ENCODE measurements around the gene TRPM7.
"Not testable (repeated sequence)": the region's sequence is repeated elsewhere in the genome, so short reads cannot be mapped to it uniquely, and the experiment has no call there.

TRPM7 gene

DNA sequence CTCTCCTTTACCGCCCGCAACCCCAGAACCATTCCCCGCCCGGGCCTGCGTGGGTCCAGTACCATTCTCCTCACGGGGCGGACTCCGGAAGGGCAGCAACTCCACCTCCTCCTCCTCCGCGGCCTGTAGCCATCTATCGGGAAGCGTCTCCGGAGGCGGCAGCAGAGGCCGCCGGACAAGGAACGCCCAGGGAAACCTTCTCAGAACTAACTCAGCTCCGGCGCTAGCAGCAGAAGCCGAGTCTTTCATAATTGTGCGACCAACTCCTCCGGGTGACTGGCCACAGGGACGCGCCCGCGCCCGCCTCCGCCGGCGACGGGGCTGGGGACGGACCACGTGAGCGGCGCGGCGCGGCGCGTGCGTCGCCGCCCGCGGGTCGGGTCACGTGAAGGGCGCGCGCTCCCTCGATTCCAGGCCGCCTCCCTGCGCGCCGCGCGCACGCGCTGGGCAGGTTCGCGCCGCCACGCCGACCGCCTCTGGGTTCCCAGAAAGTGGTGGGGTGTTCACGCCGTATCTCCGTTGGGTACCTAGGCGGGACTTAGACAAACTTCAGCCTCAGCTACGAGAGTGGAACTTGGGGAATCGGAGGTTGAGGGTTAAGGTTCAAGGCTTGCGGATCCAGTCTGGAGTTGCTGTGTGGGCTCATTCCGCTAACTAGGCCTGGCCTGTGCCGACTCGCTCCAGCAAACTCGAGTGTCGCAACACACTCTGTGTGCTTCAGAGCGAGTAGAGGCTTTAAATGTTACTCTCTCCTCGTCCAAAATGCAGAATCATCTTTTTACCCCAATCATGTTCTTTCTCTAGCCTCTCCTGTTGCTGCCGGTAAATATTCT lies at the start of gene TRPM7:
TSS of gene TRPM7 (minus strand) at position 329 of the 833 bp plus-strand sequence. CDS start at position 65, 264 bp downstream.
- peak; percentile 45 for DNase-seq

- no peak for DNase-seq
These were observed 48.6 kb upstream of the TRPM7 start for GRCh38 chr15:50735156-50735555.

DNA sequence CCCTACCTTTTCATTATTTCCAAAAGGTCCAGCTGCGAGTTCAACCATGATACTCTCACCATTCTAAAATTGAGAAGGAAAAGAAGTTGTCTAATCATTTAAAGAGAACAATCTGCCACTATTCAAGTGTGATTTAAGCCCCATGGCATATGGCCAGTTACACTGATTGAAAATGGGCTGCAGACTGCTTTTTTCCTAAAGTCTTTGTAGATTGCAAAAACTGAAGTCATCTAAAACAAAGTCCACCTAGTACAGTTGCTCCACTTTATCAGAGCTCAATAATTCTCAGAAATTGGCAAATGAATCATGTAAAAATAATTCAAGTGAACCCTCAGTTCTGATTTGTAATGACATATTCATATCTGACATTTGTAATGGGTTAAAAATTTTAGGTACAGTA lies 39.7 kb upstream of the TRPM7 start:
- DNase-seq: no peak

DNA sequence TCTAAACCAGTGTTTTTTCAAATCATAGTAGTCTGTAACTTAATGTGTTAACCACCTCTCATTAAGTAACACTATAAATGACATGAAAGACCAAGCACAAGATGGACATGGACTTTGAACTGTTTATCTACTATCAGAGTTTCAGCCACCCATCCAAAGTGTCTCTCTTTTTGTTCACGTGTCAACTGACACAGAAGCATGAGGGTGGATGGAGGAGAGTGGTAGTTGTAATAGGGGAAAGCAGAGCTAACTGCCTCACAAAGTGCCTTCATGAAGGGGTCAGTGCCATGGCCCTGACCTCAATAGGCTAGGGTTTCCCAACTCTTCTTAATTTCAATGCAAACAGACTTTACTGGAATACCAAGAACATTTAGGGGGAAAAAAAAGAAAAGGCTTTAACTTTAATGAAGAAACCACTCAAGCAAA lies 32.1 kb upstream of the TRPM7 start:
- no peak for DNase-seq

GRCh38 chr15:50712018-50712417 lies 25.4 kb upstream of the TRPM7 start:
- no peak for DNase-seq

DNA sequence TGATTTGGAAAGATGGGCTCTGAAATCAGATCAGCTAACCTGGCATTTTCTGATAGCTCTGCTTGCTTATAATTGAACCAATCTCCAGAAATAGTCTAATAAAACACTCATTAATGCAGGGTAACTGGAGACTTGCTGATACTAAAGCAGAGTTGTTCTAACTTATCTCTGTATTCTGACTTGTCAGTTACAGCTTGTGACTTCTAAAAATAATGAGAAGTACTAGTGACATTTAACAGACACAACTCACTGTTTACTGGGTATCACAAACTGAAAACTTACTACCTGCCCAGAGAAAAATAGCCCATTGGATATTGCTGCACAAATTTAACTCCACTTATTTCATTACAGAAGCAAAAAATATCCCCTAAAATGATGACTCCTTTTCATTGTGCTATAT lies 24.0 kb upstream of the TRPM7 start:
- no peak for DNase-seq

DNA sequence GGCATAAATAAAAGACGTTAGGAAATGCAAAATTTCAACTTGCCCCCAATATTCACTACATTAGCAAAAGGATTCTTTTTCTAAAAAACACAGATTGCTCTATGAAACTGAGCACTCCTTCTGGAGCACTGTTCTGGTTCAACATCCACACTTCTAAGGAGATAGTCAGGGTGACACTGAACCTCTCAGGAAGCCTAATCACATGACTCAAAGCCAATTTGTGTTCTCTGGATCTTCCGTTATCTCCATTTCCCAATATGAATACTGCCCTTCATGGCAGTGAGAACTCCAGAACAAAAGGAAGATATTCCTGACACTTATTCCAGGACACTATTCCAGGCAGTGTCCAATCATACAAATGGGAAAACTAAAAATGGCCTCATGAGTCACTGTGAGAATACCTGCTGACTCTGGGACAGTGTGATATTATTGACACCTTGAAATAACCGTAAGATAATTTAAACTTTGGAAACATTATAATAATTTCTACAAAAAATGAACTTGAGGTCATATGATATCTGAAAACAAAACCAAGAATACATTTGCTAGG lies 21.4 kb upstream of the TRPM7 start:
- DNase-seq: no peak

DNA sequence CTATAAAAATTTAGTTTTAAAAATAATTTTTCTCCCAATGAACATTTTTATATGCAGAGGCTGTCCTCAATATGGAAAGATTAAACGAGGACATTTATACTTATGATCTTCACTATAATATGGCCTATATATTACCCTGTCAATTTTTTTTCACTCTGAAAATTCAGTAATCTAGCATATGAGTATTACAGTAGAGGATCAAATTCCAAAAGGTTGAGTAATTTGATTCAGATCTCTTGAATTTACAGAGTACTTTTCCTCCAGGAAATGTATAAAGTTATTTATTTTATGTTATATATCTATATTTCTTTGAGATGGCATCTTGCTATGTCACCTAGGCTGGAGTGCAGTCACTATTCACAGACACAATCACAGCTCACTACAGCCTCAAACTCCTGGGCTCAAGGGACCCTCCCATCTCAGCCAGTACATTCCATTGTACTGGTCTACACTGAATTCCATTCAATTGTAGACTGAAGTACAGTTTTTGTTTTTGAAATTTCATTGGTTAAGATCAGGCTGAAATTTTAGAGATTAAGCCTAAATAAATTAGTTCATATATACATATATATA lies 16.3 kb upstream of the TRPM7 start:
- DNase-seq: no peak

- DNase-seq: no peak
These were observed 11.5 kb upstream of the TRPM7 start for GRCh38 chr15:50698101-50698500.

DNA sequence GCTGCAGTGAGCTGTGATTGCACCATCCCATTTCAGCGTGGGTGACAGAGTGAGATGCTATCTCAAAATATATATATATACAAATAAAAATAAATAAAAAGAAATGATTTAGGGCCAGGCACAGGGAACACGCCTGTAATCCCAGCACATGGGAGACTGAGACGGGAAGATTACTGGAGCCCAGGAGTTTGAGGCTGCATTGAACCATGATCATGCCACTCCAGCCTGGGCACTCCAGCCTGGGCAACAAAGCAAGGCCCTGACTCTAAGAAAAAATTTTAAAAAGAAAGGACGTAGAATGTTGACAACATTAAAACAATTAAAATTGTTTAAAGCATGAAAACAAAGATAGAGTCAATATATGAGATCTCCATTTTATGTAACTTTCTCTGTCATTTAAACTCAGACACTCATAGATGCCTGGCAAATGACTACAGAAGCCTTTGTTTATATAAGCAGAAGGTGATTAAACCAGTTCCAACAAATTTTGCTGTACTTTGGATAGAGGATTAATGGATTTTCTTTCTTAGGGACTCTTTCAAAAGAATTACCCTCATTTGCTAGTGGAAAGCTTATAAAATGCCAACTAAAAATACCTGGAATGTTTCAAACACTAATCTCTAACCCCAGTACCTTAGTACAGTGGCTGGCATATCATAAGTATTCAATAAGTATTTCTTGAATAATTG lies 10.7 kb upstream of the TRPM7 start:
- DNase-seq: no peak

- not testable (repeated sequence) for DNase-seq
These were observed 8.1 kb upstream of the TRPM7 start for GRCh38 chr15:50694634-50695165.

- DNase-seq: no peak
These were observed 805 bp upstream of the TRPM7 start for GRCh38 chr15:50687302-50687902.

DNA sequence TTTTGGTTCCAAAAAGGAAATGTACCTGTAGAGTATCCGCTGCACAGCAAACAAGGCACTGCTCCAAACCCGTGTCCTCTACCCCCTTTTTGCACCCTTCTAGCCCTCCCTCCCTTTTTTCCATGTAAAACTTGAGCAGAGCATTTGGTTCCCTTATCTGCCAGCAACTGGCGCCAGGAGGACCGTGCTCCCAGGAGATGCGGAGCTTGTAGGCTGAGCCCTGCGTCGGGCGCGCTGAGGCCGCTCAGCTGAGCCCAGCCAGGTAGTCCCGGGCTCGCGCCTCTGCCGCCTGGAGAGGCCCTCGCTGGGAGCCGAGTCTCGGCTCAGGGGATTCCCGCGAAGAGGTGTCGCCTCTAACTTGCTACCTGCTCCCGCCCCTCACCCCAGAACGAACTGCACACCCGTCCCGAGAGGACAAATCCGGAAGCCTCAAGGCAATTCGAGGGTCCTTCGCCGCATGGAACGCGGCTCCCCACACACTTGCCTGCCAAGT lies 575 bp downstream of the TRPM7 start:
- peak; percentile 45 for DNase-seq

GRCh38 chr15:50685191-50685975 lies 1.2 kb downstream of the TRPM7 start:
- DNase-seq: no peak

DNA sequence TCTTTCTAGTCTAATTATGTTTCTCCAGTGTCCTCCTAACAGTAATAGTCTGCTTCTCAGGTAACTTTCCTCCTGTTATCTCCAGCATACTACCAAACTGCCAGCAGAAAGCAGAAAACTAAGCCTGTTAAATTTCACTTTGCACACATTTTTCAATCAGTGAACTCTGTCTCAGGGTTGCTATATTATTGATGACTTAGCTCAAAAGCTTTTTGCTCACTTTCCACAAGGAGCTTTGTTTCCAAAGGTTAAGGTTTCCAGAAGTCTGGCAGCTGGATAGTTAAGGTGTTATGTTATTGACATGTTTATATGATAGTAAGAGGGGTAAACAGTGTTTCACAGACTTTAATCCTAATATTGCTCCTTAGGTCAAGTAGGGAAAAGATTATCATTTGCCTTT lies 5.1 kb downstream of the TRPM7 start:
- no peak for DNase-seq

DNA sequence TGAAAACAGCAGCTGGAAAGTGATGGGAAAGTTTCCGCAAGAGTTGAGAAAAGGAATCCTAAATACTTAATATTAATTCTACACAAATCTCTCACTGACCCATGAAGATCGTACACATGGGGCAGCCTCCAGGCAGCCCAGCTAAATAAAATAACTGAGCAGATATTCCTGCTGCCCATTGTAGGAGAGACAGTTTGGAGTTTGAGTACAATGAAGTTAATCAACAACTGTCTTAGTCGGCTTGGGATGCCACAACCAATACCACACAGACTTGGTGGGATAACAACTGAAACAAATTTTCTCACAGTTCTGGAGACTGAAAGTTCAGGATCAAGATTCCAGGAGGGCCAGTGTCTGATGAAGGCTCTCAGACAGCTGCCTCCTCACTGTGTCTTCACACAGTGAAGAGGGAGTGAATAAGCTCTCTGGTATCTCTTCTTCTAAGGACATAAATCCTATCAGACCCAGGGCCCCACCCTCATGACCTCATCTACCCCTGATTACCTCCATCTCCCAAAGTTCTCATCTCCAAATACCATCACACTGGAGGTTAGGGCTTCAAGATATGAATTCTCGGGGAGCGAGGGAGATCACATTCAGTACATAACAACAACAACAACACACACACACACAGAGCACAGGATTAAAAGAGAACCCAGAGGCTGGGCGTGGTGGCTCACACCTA lies 9.7 kb downstream of the TRPM7 start:
- DNase-seq: no peak

- no peak for DNase-seq
These were observed 11.0 kb downstream of the TRPM7 start for GRCh38 chr15:50675535-50676144.

GRCh38 chr15:50670115-50670514 lies 16.5 kb downstream of the TRPM7 start:
- no peak for DNase-seq

GRCh38 chr15:50669611-50670010 lies 17.0 kb downstream of the TRPM7 start:
- DNase-seq: no peak

GRCh38 chr15:50665938-50666337 lies 20.7 kb downstream of the TRPM7 start:
- DNase-seq: no peak

- no peak for DNase-seq
These were observed 31.0 kb downstream of the TRPM7 start for GRCh38 chr15:50655555-50655954.
